ENCODE measurements around the gene FRMD3. TPM values are rescaled to one million over a fixed set of nuclear protein-coding genes. Genes with fewer than 3 reads are reported as not detected.

Gene FRMD3
- total and polyA plus RNA-seq, 2 donors (not counting 3 experiments of a cell fraction or from before 2014, with no cell fraction given) = 3.0 to 6.1 TPM

DNA sequence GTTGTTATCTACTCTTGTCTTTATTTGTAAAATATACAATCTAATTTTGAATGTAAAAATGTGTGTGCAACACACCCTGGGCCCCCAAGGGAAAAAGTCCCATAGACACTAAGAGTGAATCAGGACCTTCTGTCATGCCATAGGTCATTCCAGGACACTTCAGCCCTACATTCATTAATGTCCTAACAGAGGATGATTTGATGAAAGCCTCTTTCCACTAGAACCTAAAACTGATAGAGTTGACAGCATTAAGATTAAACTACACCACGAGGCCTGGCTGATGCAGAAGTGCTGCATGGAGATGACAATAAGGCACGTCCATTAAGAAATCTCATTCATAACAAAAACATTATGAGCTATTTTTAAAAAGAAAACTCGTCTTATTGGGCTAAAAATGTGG, 46.2 kb downstream of the FRMD3 start:
- POLR2A ChIA-PET = no interaction called here
- no peak overlapping the region for H2AFZ ChIP-seq (ENCODE audit: low read depth, low read length)
- H3K4me3 ChIP-seq (replicated peaks in 1 of 3; ENCODE audit: insufficient read depth in 1 of 3, low read depth in 1 of 3, low read length in 3 of 3) = no peak overlapping the region
- FAIRE-seq (no peak), DNase-seq (ENCODE audit: low read depth, low spot score) (no peak)
- dilution Hi-C loops (cut with MboI; ENCODE audit: extremely low pct_ligation_motif_present, low sequenced_read_pairs) = no loop called here
- H3K27me3 ChIP-seq (ENCODE audit: control insufficient read depth in 2 of 2, insufficient read depth in 2 of 2, low read length in 2 of 2) = no peaks in the 10 kb centered on the region
- H3K27ac ChIP-seq (ENCODE audit: insufficient read depth, low read depth, low read length) = no peak overlapping the region
- CTCF ChIA-PET = interaction anchor here (1.1 kb wide), 1 partner anchor 25 kb away, joined by 3 read pairs; no protein-coding TSS in a partner anchor
- H4K20me1 ChIP-seq (replicated peaks; ENCODE audit: control insufficient read depth, extremely low read depth, insufficient read depth, low read length) = no peaks in the 10 kb centered on the region
- no peaks in the 10 kb centered on the region for H3K36me3 ChIP-seq (ENCODE audit: control insufficient read depth in 2 of 2, extremely low read depth in 1 of 2, insufficient read depth in 2 of 2, low read length in 2 of 2)
- no peaks in the 10 kb centered on the region for H3K79me2 ChIP-seq (ENCODE audit: control insufficient read depth, insufficient read depth, low read length)
- TF ChIP-seq POLR2A (IDR thresholded peaks at IDR 0.05; ENCODE audit: low read depth, low read length) (no peak), GATA2 (IDR thresholded peaks at IDR 0.05; ENCODE audit: insufficient read depth, insufficient read length, low read depth, low read length) (no peak), JUN (IDR thresholded peaks at IDR 0.05; ENCODE audit: borderline replicate concordance, insufficient read depth, insufficient read length, low read depth) (no peak), FOS (IDR thresholded peaks at IDR 0.05; ENCODE audit: borderline replicate concordance, insufficient read depth, low read length) (no peak), CTCF (IDR thresholded peaks at IDR 0.05; ENCODE audit: extremely low read depth in 1 of 2, insufficient read depth in 1 of 2, low read depth in 1 of 2, low read length in 2 of 2) (no peak), EZH2 (IDR thresholded peaks at IDR 0.05; ENCODE audit: borderline replicate concordance, low read depth, low read length, severe bottlenecking) (no peak)
- no peaks in the 10 kb centered on the region for H3K9me3 ChIP-seq (replicated peaks; ENCODE audit: control insufficient read depth, insufficient read depth, low read length)
- no peaks in the 10 kb centered on the region for H3K9me1 ChIP-seq (replicated peaks; ENCODE audit: control insufficient read depth, extremely low read depth, insufficient read depth, low read length)
- no peaks in the 10 kb centered on the region for H3K4me1 ChIP-seq (ENCODE audit: control insufficient read depth, extremely low read depth, insufficient read depth, low read length)
- H3K9ac ChIP-seq (replicated peaks; ENCODE audit: extremely low read depth, insufficient read depth, low read length) = no peak overlapping the region
- BruUV-seq (replicated peaks) = no TSS peak
- no peak overlapping the region for H3K4me2 ChIP-seq (ENCODE audit: insufficient read depth, low read length)
- intact Hi-C loops (cut with micrococcal nuclease) = no loop called here

GRCh38 chr9:83491413-83491812, 46.8 kb downstream of the FRMD3 start:
- Histone ChIP-seq H3K9me3 (replicated peaks; ENCODE audit: control insufficient read depth, insufficient read depth, low read length) (no peaks in the 10 kb centered on the region), H3K36me3 (ENCODE audit: control insufficient read depth in 2 of 2, extremely low read depth in 1 of 2, insufficient read depth in 2 of 2, low read length in 2 of 2) (no peaks in the 10 kb centered on the region), H3K4me2 (ENCODE audit: insufficient read depth, low read length) (no peak overlapping the region), H3K4me3 (replicated peaks in 1 of 3; ENCODE audit: insufficient read depth in 1 of 3, low read depth in 1 of 3, low read length in 3 of 3) (no peak overlapping the region), H3K4me1 (ENCODE audit: control insufficient read depth, extremely low read depth, insufficient read depth, low read length) (no peaks in the 10 kb centered on the region), H3K27ac (ENCODE audit: insufficient read depth, low read depth, low read length) (no peak overlapping the region), H4K20me1 (replicated peaks; ENCODE audit: control insufficient read depth, extremely low read depth, insufficient read depth, low read length) (no peaks in the 10 kb centered on the region), H3K79me2 (ENCODE audit: control insufficient read depth, insufficient read depth, low read length) (no peaks in the 10 kb centered on the region), H3K27me3 (ENCODE audit: control insufficient read depth in 2 of 2, insufficient read depth in 2 of 2, low read length in 2 of 2) (no peaks in the 10 kb centered on the region), H3K9me1 (replicated peaks; ENCODE audit: control insufficient read depth, extremely low read depth, insufficient read depth, low read length) (no peaks in the 10 kb centered on the region), H2AFZ (ENCODE audit: low read depth, low read length) (no peak overlapping the region), H3K9ac (replicated peaks; ENCODE audit: extremely low read depth, insufficient read depth, low read length) (no peak overlapping the region)
- dilution Hi-C loops (cut with MboI; ENCODE audit: extremely low pct_ligation_motif_present, low sequenced_read_pairs) (no loop called here), intact Hi-C loops (cut with micrococcal nuclease) (no loop called here)
- ChIA-PET CTCF (interaction anchor here (0.6 to 1.1 kb wide), 2 partner anchors 24 to 147 kb away, joined by 3 read pairs; no protein-coding TSS in a partner anchor), POLR2A (no interaction called here)
- FAIRE-seq (no peak), DNase-seq (ENCODE audit: low read depth, low spot score) (no peak)
- TF ChIP-seq FOS (IDR thresholded peaks at IDR 0.05; ENCODE audit: borderline replicate concordance, insufficient read depth, low read length) (no peak), GATA2 (IDR thresholded peaks at IDR 0.05; ENCODE audit: insufficient read depth, insufficient read length, low read depth, low read length) (no peak)
- BruUV-seq (replicated peaks) = no TSS peak

Measured in endothelial cell of umbilical vein (primary cell).